ENCODE results near the gene TUBG2.

- peak in 2 of 6 experiments; percentile 13 to 28 for TF ChIP-seq CTCF (IDR thresholded peaks at IDR 0.05)
- TF ChIP-seq POLR2A (IDR thresholded peaks at IDR 0.05): no peak
Observed at GRCh38 chr17:42673885-42674754, 15.0 kb downstream of the TUBG2 start.

Measured in thyroid gland (tissue), 4 donors.